Mucosa of stomach (tissue), 1 donor: ENCODE data around the gene SF3B1.
"Not testable (repeated sequence)": the region's sequence is repeated elsewhere in the genome, so short reads cannot be mapped to it uniquely, and the experiment has no call there.

Source experiments
- H3K27me3 ChIP-seq: one replicate; pipeline ENCODE4 v1.7.0; 2013; ENCODE audit warnings: mild to moderate bottlenecking, low read length; ENCODE audit not compliant: control insufficient read depth, insufficient read depth
- H3K36me3 ChIP-seq: one replicate; pipeline ENCODE4 v1.7.0; 2013; ENCODE audit warnings: low read length; ENCODE audit not compliant: control insufficient read depth, insufficient read depth
- H3K4me1 ChIP-seq: one replicate; pipeline ENCODE4 v1.7.0; 2013; ENCODE audit warnings: mild to moderate bottlenecking, low read length; ENCODE audit not compliant: control insufficient read depth, insufficient read depth
- H3K4me3 ChIP-seq: one replicate; pipeline ENCODE4 v1.7.0; 2013; ENCODE audit warnings: low read length
- H3K9ac ChIP-seq: one replicate; pipeline ENCODE4 v1.7.0; 2013; ENCODE audit warnings: mild to moderate bottlenecking, low read length, moderate library complexity
- H3K9me3 ChIP-seq: one replicate; pipeline ENCODE4 v1.7.0; 2013; ENCODE audit warnings: mild to moderate bottlenecking, low read length, moderate library complexity; ENCODE audit not compliant: control insufficient read depth
- donor health status: Pancreatic carcinoma.

SF3B1 gene

GRCh38 chr2:197370664-197371063 lies 64.2 kb downstream of the SF3B1 start:
- H3K4me3 ChIP-seq, H3K27me3 ChIP-seq, H3K9ac ChIP-seq, H3K36me3 ChIP-seq, H3K4me1 ChIP-seq, H3K9me3 ChIP-seq: not testable (repeated sequence)

DNA sequence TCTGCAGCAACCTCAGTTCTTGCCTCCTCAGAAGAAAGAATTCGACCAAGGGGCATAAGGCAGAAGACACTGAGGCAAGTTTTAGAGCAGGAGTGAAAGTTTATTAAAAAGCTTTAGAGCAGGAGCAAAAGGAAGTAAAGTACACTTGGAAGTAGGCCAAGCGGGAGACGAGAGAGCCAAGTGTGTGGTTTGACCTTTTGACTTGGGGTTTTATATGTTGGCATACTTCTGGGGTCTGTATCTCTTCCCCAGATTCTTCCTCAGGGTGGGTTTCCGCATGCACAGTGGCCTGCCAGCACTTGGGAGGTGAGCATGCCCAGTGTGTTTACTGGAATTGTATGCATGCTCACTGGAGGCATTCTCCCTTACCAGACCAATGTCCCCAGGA lies 64.9 kb downstream of the SF3B1 start:
- H3K9ac ChIP-seq, result no peak overlapping the region
- H3K4me1 ChIP-seq, result no peaks in the 10 kb centered on the region
- H3K4me3 ChIP-seq, result no peak overlapping the region
- no peaks in the 10 kb centered on the region for H3K27me3 ChIP-seq
- H3K36me3 ChIP-seq, result no peaks in the 10 kb centered on the region
- no peaks in the 10 kb centered on the region for H3K9me3 ChIP-seq

- Histone ChIP-seq H3K36me3 (no peaks in the 10 kb centered on the region), H3K9ac (no peak overlapping the region), H3K4me1 (no peaks in the 10 kb centered on the region), H3K27me3 (no peaks in the 10 kb centered on the region), H3K9me3 (no peaks in the 10 kb centered on the region), H3K4me3 (no peak overlapping the region)
Observed at GRCh38 chr2:197369228-197369932, 65.4 kb downstream of the SF3B1 start.

DNA sequence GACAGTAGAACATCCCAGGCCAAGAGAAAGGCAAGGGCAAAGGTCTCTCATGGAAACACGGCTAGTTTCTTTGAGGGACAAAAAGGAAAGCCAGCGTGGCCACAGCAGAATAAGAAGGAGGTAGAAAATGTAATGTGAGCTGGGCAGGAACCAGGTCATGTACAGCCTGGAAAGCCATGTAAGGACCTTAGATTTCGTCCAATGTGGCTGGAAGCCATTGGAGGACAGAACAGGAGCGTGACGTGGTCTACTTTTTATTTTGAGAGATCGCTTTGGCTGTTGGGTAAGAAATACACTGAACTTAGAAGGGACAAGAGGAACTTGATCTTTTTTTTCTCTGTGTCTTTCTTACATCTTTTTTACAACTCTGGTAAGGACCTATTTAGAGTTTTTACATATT lies 66.4 kb downstream of the SF3B1 start:
- H3K4me3 ChIP-seq, result no peak overlapping the region

GRCh38 chr2:197363998-197364397 lies 70.8 kb downstream of the SF3B1 start:
- Histone ChIP-seq H3K4me3 (no peak overlapping the region), H3K27me3 (no peaks in the 10 kb centered on the region)

More for the DNA sequence above, 66.4 kb downstream of the SF3B1 start:
- no peaks in the 10 kb centered on the region for H3K36me3 ChIP-seq
- H3K9ac ChIP-seq, result no peak overlapping the region
- H3K27me3 ChIP-seq, result no peaks in the 10 kb centered on the region
- H3K4me1 ChIP-seq, result no peaks in the 10 kb centered on the region
- H3K9me3 ChIP-seq, result no peaks in the 10 kb centered on the region

GRCh38 chr2:197360744-197361156 lies 74.1 kb downstream of the SF3B1 start:
- Histone ChIP-seq H3K9me3 (no peaks in the 10 kb centered on the region), H3K4me3 (no peak overlapping the region), H3K27me3 (no peaks in the 10 kb centered on the region), H3K9ac (no peak overlapping the region), H3K4me1 (no peaks in the 10 kb centered on the region), H3K36me3 (no peaks in the 10 kb centered on the region)

More at GRCh38 chr2:197363998-197364397, 70.8 kb downstream of the SF3B1 start:
- no peak overlapping the region for H3K9ac ChIP-seq
- H3K36me3 ChIP-seq, result no peaks in the 10 kb centered on the region
- H3K9me3 ChIP-seq, result no peaks in the 10 kb centered on the region
- H3K4me1 ChIP-seq, result no peaks in the 10 kb centered on the region

DNA sequence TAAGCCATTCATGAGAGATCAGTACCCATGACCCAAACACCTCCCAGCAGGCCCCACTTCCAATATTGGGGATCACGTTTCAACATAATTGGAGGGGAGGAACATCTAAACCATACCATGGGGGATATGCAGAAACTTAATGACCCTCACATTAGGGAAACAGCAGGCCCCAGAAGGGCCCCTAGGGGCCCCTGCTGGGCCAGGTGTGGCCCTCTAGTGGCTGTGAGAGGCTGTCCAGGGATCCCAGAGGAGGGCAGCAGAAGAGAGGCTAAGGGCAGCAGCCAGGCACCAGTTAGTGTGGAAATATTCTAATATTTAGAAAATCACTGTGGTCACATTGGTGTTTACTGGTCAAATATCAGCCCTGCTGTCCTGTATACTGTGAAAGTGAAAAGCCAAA lies 75.0 kb downstream of the SF3B1 start:
- Histone ChIP-seq H3K4me1 (no peaks in the 10 kb centered on the region), H3K9me3 (no peaks in the 10 kb centered on the region), H3K36me3 (no peaks in the 10 kb centered on the region), H3K4me3 (no peak overlapping the region), H3K9ac (no peak overlapping the region), H3K27me3 (no peaks in the 10 kb centered on the region)

- Histone ChIP-seq H3K36me3 (no peaks in the 10 kb centered on the region), H3K4me3 (no peak overlapping the region), H3K9ac (no peak overlapping the region), H3K9me3 (no peaks in the 10 kb centered on the region), H3K4me1 (no peaks in the 10 kb centered on the region), H3K27me3 (no peaks in the 10 kb centered on the region)
Observed at GRCh38 chr2:197358931-197359330, 75.9 kb downstream of the SF3B1 start.

DNA sequence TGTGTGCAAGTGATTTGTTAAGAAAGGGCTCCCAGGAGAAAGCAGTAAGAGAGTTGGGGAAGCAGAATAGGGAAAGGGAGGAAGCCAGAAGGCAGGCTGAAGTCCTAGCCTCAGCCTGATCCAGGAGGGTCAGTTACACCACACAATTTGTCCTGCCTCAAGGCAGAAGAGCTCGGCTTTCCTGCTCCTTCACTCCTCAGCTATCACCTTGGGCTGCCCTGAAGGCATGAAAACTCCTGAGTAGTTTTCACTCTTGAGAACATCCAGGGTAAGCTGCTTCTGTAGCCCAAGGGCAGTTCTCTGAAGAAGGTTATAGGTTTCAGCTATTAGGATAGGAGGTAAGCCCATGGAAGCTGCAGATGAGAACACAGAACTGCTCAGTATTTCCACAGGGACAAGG lies 76.8 kb downstream of the SF3B1 start:
- H3K9ac ChIP-seq, result no peak overlapping the region
- H3K36me3 ChIP-seq, result no peaks in the 10 kb centered on the region
- no peaks in the 10 kb centered on the region for H3K4me1 ChIP-seq
- no peak overlapping the region for H3K4me3 ChIP-seq
- H3K9me3 ChIP-seq, result no peaks in the 10 kb centered on the region
- H3K27me3 ChIP-seq, result no peaks in the 10 kb centered on the region

- Histone ChIP-seq H3K9ac (no peak overlapping the region), H3K4me1 (no peaks in the 10 kb centered on the region), H3K9me3 (no peaks in the 10 kb centered on the region), H3K27me3 (no peaks in the 10 kb centered on the region), H3K4me3 (no peak overlapping the region), H3K36me3 (no peaks in the 10 kb centered on the region)
Observed at GRCh38 chr2:197356136-197356535, 78.7 kb downstream of the SF3B1 start.

GRCh38 chr2:197354169-197354558 lies 80.7 kb downstream of the SF3B1 start:
- no peaks in the 10 kb centered on the region for H3K4me1 ChIP-seq
- H3K9ac ChIP-seq, result no peak overlapping the region

DNA sequence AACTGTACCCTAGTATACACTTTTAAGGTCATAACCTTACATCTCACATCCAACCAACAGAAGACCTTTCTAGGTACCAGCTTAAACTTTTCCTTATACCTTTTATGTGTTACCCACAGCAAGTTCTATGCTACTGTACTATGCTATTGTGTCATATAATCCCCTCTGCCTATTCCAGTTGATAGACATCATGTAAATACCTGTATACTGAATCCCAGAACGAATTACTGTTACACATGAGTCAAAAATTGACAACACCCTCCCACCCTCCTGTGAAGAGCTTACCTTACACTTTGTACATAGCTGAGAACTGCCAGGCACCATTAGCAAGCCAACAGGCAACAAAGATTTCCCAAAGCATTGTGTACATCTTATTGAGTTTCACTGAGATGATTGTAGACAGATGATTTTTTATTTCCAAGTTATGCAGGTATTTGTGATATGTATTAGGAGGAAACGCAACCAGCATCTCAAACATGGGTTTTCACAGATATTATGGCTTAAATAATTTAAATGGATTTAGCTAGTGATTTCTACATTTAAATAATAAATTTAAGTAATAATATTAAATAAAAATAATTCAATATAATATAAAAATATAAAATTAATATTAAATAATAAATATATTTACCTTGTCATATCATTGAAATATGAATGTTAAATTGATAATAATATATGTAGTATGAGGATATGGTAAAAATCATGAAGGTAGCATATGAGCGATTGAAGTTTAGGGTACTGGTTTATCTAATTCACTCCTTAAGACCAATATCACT lies 81.2 kb downstream of the SF3B1 start:
- Histone ChIP-seq H3K9ac (no peak overlapping the region), H3K27me3 (no peaks in the 10 kb centered on the region), H3K4me1 (no peaks in the 10 kb centered on the region), H3K4me3 (no peak overlapping the region), H3K36me3 (no peaks in the 10 kb centered on the region), H3K9me3 (no peaks in the 10 kb centered on the region)

More at GRCh38 chr2:197354169-197354558, 80.7 kb downstream of the SF3B1 start:
- Histone ChIP-seq H3K36me3 (no peaks in the 10 kb centered on the region), H3K4me3 (no peak overlapping the region), H3K27me3 (no peaks in the 10 kb centered on the region), H3K9me3 (no peaks in the 10 kb centered on the region)
